H1 (cell line): ENCODE data around the gene NRXN3. TPM values are rescaled to one million over a fixed set of nuclear protein-coding genes. Genes with fewer than 3 reads are reported as not detected.

Experiments
- BACH1 ChIP-seq: IDR thresholded peaks from 2 replicates; pipeline ENCODE4 v1.6.1; 2012; ENCODE audit warnings: low read length, improper control_type of control experiment
- CHD2 ChIP-seq: IDR thresholded peaks from 2 replicates; pipeline ENCODE4 v1.6.1; 2012; ENCODE audit warnings: low read length, improper control_type of control experiment
- POU5F1 ChIP-seq: IDR thresholded peaks from 2 replicates; pipeline ENCODE4 v1.6.1; 2011; ENCODE audit warnings: low read depth, mild to moderate bottlenecking, low read length, moderate library complexity
- USF2 ChIP-seq: IDR thresholded peaks from 2 replicates; pipeline ENCODE4 v1.6.1; 2011; ENCODE audit warnings: low read length, improper control_type of control experiment
- polyA plus RNA-seq, 7 experiments: library from polyadenylated mRNA; depleted of rRNA in 3 of 7; stranded (reverse) in 5 of 7; unstranded in 2 of 7; fragments of >200 nt in 5 of 7; fragments of 200-250 nt in 2 of 7; gene quantifications; 1 replicate in 5 of 7; 2 replicates in 1 of 7; 4 replicates in 1 of 7; pipeline versions ENCODE4 v1.2.1 to v1.2.3, GENCODE V29; 2011 to 2013; ENCODE audit warnings: missing spikeins in 2 of 7, mixed read lengths in 2 of 7
- total RNA-seq: library from RNA; stranded (reverse); fragmentation: NEBNext Ultra II Directional; extraction: Animal tissue kit (Norgen Biotek cat#: 25700); gene quantifications from 2 replicates; pipeline ENCODE4 v1.2.1, GENCODE V29; 2021

NRXN3 gene
- total and polyA plus RNA-seq, 2 of the 8 experiments (the other 6 are each of a cell fraction or from before 2014, with no cell fraction given): 2.6 to 4.1 TPM

- TF ChIP-seq POU5F1: no peak
- TF ChIP-seq USF2: no peak
- no peak for TF ChIP-seq CHD2
- TF ChIP-seq BACH1: no peak
- TF ChIP-seq, all 59 proteins: peak for 0
Measured at GRCh38 chr14:79254069-79254775, 1084.0 kb downstream of the NRXN3 start (continued).
